ENCODE data around the gene COX19.

- TF ChIP-seq CTCF (IDR thresholded peaks at IDR 0.05; ENCODE audit: borderline replicate concordance, extremely low read depth, low read length, poor library complexity, severe bottlenecking) (no peak), EZH2 (IDR thresholded peaks at IDR 0.05; ENCODE audit: borderline replicate concordance, low read depth, low read length, severe bottlenecking) (no peak)
Measured at GRCh38 chr7:945147-945555, 30.2 kb downstream of the COX19 start.
